Lower lobe of right lung (tissue), 2 donors: ENCODE data around the gene YDJC. TPM values are rescaled to one million over a fixed set of nuclear protein-coding genes. Genes with fewer than 3 reads are reported as not detected.
A peak's percentile ranks its signal among the peaks of the same experiment; 100 is the strongest.
"Not testable (repeated sequence)": the region's sequence is repeated elsewhere in the genome, so short reads cannot be mapped to it uniquely, and the experiment has no call there.

ENCODE experiments used
- ATAC-seq, 2 donors: fragments of 200-7000 bp; cut with Tn5 transposase; one replicate each; pipeline ENCODE4 v1.9.1; 2020 to 2022; ENCODE audit warnings: mild to moderate bottlenecking in 2 of 2, moderate library complexity in 2 of 2
- DNase-seq: peaks from one replicate; pipeline ENCODE4 v3.0.0-alpha.2; 2020
- H3K27ac ChIP-seq: fragments of 200-600 bp; one replicate; pipeline ENCODE4 v1.8.0; 2022
- H3K27me3 ChIP-seq: fragments of 200-600 bp; one replicate; pipeline ENCODE4 v1.8.0; 2022; ENCODE audit warnings: low read depth
- H3K36me3 ChIP-seq: fragments of 200-600 bp; one replicate; pipeline ENCODE4 v1.8.0; 2022; ENCODE audit warnings: mild to moderate bottlenecking
- H3K4me1 ChIP-seq: fragments of 200-600 bp; one replicate; pipeline ENCODE4 v1.8.0; 2022
- H3K4me3 ChIP-seq: fragments of 200-600 bp; one replicate; pipeline ENCODE4 v1.8.0; 2022; ENCODE audit warnings: mild to moderate bottlenecking
- H3K9me3 ChIP-seq: fragments of 200-600 bp; one replicate; pipeline ENCODE4 v1.8.0; 2022
- CTCF ChIP-seq: fragments of 200-600 bp; IDR thresholded peaks from one replicate; pipeline ENCODE4 v1.8.0; 2022; ENCODE audit warnings: antibody characterized with exemption, mild to moderate bottlenecking
- intact Hi-C: fragments of 100-400 bp; cut with DNase I; formaldehyde crosslinking; loops from one replicate; pipeline ENCODE4 v1.11.0; 2022
- total RNA-seq: library from RNA; stranded (reverse); fragmentation: NEBNext Ultra II Directional; extraction: Animal tissue kit (Norgen Biotek cat#: 25700); gene quantifications from one replicate; pipeline ENCODE4 v1.2.1, GENCODE V29; 2021
- donor health status: DM: no; HTN: yes; CAD: no; lungs with severe emphysema.

Gene YDJC
- total RNA-seq, 1 donor from 2014 or later, result 13.1 TPM

- DNase-seq, result peak; percentile 99
- Histone ChIP-seq H3K4me3 (peak within 1 kb of the TSS; percentile 75), H3K9me3 (no peaks in the 10 kb centered on the region), H3K27me3 (no peaks in the 10 kb centered on the region), H3K27ac (peak within 1 kb of the TSS; percentile 79), H3K36me3 (peaks cover 21% of the 10 kb centered on the region), H3K4me1 (peaks cover 28% of the 10 kb centered on the region)
- TF ChIP-seq CTCF, result peak; percentile 33
- ATAC-seq, result peak; percentile 99
- intact Hi-C loops, result no loop called here
Observed at GRCh38 chr22:21641789-21642583, 12.2 kb upstream of the YDJC start, which contains the start of gene SDF2L1. Gene SDF2L1, plus strand, starts transcription at chr22:21642302. Its CDS starts 35 bp downstream, at chr22:21642337.

GRCh38 chr22:21641417-21641788 is 11.6 kb upstream of the YDJC start:
- H3K27me3 ChIP-seq, result no peaks in the 10 kb centered on the region
- TF ChIP-seq CTCF, result peak; percentile 45
- intact Hi-C loops, result no loop called here
- peak; percentile 45 to 65 for ATAC-seq
- H3K9me3 ChIP-seq, result no peaks in the 10 kb centered on the region
- peak overlapping the region; percentile 75 for H3K4me3 ChIP-seq
- peaks cover 22% of the 10 kb centered on the region for H3K4me1 ChIP-seq
- peak overlapping the region; percentile 79 for H3K27ac ChIP-seq
- DNase-seq, result peak; percentile 64
- H3K36me3 ChIP-seq, result peaks cover 21% of the 10 kb centered on the region

DNA sequence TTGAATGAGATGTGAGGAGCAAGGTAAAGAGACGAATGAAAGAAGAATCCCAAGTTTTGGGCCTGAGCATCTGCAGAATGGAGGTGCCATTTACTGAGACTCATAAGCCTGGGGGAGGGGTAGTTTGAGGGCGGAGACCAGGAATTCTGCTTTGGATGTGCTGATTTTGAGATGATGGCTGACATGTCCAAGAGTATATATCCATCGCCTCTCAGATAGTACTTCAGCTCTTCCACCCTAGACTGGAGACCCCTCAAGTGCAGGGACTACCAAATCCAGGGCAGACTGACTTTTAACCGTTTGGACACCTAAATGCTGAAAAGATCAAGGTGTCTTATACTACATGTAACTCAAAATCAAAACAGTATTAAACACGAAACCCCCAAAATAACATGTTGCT is 11.0 kb upstream of the YDJC start:
- Histone ChIP-seq H3K27ac (no peak overlapping the region), H3K9me3 (no peaks in the 10 kb centered on the region), H3K36me3 (peaks cover 21% of the 10 kb centered on the region), H3K27me3 (no peaks in the 10 kb centered on the region), H3K4me1 (peaks cover 20% of the 10 kb centered on the region), H3K4me3 (no peak overlapping the region)
- no peak for DNase-seq
- no peak for TF ChIP-seq CTCF
- intact Hi-C loops, result no loop called here
- ATAC-seq, result no peak

GRCh38 chr22:21639359-21639758 is 9.5 kb upstream of the YDJC start:
- no peak overlapping the region for H3K4me3 ChIP-seq
- ATAC-seq (no peak), DNase-seq (no peak)
- TF ChIP-seq CTCF, result no peak
- H3K36me3 ChIP-seq, result peaks cover 8% of the 10 kb centered on the region
- H3K4me1 ChIP-seq, result peaks cover 20% of the 10 kb centered on the region
- intact Hi-C loops, result no loop called here
- no peak overlapping the region for H3K27ac ChIP-seq
- H3K27me3 ChIP-seq, result no peaks in the 10 kb centered on the region
- no peaks in the 10 kb centered on the region for H3K9me3 ChIP-seq

DNA sequence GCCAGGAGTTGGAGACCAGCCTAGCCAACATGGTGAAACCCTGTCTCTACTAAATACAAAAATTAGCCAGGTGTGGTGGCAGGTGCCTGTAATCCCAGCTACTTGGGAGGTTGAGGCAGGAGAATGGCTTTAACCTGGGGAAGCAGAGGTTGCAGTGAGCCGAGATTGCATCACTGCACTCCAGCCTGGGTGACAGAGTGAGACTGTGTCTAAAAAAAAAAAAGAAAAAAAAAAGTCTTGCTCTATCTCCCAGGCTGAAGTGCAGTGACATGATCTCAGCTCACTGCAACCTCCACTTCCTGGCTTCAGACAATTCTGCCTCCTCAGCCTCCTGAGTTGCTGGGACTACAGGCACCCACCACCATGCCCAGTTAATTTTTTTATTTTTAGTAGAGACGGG is 7.6 kb upstream of the YDJC start:
- H3K9me3 ChIP-seq, H3K27me3 ChIP-seq, H3K27ac ChIP-seq, intact Hi-C loops, DNase-seq, ATAC-seq, H3K4me1 ChIP-seq, H3K4me3 ChIP-seq, H3K36me3 ChIP-seq: not testable (repeated sequence)

DNA sequence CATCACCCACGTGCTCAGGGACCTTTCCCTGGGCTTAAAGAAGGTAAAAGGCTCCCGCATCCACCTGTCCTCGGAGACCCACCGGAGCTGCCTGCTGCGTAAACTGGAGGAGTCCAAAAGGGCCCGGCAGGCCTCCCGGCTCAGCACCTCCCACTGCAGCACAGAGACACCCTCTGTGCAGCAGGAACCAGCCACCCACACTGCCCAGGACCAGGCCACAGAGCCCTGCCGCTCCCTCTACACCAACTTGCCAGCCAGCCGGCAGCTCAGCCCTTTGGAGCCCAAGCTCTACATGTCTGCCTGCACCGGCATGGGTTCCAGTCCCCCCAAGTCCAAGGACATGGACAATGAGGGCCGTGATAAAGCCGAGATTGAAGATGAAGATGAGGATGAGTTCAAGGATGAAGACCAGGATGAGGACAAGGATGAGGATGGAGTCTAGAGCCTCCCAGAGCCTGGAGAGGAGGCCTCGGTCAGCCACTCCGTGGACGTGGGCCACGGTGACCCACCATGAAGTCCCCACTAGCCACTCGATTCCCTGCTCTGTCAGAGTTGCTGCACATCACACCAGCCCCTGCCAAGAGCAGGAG is 6.9 kb upstream of the YDJC start:
- no peaks in the 10 kb centered on the region for H3K36me3 ChIP-seq
- intact Hi-C loops, result no loop called here
- H3K27me3 ChIP-seq, result no peaks in the 10 kb centered on the region
- no peak for DNase-seq
- H3K4me1 ChIP-seq, result peaks cover 7% of the 10 kb centered on the region
- no peaks in the 10 kb centered on the region for H3K9me3 ChIP-seq
- ATAC-seq, result no peak
- TF ChIP-seq CTCF, result no peak
- H3K27ac ChIP-seq, result no peak overlapping the region
- no peak overlapping the region for H3K4me3 ChIP-seq
